NCI-H1436 treated with DMSO at 0.1 percent for 48 hours (cell line): ENCODE results near the gene ZFR2.

Source experiments
- DNase-seq: peaks from one replicate; lab custom pipeline; 2025; lab: John Stamatoyannopoulos, UW

ZFR2 gene

DNA sequence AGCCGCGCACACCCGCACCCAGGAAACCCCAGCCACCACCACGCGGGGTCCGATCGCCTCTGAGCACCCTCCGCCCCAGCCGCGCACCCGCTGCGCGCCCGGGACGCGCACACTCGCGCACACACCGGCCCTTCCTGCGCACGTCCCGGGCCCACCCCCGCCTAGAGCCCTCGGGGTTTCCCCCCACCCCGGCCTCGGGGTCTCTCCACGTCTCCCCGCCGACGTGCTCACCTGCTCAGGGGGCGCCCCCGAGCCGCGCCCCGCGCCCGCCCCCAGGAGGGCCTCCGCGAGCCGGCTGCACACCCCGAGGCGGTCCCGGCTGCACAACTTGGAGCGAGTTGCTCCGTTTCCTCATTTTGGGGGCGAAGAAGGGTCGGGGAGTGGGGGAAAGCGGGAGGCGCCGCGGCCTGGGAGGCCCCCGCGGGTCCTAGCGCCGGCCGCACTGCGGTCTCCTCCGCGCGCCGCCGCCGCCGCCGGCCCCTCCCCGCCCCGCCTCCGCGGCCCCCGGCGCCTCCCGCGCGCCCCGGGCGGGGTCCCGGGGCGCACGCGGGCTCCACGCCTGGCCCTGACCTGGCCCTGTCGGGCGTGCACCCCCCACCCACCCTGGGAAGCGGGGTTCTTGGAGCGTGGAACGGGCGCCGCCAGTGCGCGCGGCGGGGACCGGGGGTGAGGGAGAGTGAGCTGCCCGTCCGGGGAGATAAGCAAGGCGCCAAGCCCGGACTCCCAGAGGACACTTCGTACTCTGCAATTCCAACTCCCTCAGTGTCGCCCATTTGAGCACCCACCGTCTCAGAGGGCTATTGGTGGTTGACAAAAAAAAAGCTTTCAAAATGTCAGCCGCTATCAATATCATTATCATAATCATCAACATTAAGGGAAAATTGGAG is 82.7 kb downstream of the ZFR2 start, which contains the start of gene MATK:
Gene MATK, minus strand, starts transcription at position 444 of the 887 bp plus-strand sequence. CDS start 1,246 bp downstream, outside the sequence.
- DNase-seq: no peak

DNA sequence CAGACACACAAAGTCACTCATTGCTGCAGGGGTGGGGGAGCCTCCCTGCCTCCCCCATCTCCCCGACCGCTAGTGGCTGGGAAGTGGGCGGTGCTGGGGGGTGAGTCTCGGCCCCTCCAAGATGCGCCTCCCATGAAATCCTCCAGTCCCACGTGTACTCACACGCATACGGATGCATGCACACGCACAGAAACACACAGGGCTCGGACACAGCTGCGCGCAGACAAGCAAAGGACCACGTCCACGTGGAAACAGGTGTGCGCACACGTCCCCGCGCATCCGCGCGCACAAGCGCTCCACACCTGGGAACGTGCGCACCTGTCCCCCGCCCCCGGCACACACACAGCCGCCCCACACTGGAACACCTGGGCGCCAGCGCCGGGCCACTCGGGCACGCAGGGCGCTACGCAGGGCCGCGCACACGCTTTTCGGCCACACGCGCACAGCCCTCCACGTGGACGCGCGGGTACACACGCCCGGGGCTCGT is 83.3 kb downstream of the ZFR2 start:
- no peak for DNase-seq

DNA sequence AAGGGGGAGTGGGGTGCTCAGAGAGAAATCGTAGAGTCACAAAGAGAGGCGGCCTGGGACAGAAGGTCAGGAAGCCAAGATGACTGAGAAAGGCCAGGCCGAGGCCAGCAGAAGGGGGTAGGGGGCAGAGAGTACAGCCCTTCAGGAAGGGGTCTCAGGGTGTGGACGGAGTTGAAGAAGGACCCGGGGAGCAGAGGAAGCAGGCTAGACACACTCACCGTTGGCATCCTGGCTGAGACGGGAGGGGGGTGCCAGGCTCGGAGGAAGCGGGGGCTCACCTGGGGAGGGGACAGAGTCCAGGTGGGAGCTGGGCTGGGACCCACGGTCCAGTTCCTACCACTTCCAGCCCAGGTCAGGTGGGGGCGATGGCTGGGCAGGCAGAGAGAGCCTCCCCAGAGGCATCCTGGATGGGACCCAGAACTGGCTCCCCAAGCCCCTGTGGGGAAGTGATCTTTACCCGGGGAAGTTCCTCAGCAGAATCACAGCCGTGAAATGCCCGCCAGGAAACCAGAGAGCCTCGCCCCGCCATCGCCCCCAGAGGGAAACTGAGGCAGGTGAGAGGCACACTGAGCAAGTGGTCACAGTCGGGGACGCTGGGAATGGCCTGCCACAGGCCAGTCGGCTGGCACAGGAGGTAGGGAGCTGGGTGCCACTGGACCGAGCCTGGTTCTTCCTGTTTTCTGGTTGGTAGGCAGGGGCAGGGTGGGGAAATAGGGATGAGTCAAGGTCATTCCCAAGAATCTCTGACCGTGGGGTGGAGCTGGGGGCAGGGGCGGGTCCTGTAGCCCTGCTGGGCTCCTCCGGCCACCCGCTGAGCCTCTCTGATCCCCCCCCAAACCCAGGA is 84.0 kb downstream of the ZFR2 start:
- DNase-seq: no peak

DNA sequence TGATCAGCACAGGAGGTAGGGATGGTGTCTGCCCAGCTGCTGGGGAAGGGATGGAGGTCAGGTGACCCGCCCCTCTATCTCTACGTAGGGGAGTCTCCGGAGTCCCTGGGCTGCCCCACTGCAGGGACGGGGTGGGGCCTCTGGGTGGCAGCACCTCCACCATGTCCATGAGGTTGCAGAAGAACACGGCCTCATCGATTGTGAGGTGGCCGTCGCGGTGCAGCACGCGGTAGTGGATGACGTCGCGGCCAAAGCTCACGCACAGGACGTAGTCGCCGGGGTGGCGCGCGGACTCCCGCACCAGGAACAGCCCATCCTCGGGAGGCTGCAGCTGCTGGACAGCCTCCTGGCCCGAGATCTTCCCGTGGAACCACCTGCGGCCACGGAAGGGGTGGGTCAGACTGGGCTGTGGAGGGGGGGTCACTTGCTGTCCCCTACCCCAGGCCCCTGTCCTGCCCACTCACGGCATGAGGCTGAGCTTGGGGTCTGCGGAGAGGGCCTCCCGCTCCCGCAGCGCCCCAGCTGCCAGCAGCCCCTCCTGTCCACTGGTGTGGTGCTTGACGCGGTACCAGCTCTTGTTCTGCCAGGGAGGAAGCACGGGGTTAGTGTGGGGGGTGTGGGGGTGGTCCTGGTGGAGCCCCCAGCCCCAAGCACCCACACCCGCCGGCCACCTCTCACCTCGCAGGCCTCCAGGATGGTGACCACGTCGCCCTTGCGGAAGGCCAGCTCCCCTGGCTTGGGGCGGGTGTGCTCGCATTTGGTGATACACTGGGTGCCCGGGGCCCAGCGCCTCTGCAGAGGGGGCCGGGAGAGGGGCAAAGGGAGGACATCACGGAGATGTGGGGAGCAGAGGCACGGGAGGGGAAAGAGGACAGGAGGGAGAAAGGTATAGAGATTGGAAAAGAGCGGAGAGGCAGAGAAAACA is 84.9 kb downstream of the ZFR2 start:
- DNase-seq: no peak

DNA sequence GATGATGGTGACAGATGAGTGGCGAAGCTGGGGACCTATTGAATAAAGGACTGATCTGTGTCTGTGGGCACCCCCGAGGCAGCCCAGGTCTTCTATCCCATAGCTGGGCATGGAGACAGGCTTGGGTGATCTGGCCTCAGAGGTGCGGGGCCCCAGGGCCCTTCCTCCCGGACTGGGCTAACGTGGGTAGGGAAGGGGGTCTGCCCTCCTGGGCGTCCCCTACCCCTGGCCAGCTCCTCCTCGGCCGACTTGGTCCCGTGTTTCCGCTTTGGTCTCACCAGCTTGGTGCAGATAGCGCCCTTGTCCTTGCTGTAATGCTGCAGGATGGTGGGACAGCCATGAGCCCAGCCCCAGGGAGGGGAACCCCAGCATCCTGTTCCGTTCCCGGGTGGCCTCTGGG is 85.9 kb downstream of the ZFR2 start:
- DNase-seq: no peak

DNA sequence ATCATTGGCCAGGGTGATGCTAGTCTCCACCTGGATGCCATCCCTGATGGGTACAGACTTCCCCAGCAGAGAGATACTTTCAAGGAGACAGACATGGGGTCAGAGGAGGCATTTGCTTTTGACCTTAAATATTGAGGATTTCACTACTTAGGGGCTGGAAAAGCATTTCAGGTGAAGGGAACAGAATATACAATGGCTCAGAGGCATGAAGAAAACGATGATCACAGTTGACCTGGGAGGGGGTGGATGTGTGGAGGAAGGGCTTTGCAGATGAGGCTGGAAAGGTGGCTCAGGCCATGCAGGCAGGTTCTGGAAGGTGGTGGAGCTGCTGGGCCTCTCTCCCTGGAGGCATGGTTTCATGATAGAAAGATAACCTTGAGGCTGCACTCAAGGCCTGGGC is 86.5 kb downstream of the ZFR2 start:
- no peak for DNase-seq

DNA sequence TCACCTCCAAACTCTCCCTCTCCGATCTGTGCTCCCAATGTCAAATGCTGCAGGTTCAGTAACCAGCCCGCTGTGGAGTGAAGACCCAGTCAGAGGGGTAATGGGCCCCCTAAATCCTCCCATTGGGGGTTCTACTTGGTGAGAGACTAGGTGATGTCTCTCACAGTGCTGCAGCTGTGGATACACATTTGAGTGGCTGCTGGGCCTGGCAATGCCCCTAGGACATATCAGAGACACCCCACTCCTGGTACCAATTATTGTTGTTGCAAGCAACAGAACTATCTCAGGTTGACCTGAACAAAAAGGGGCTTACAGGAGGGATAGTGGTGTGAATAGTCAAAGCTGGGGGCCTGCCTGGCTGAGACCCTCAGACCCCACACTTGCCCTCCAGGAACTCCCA is 87.2 kb downstream of the ZFR2 start:
- no peak for DNase-seq

DNA sequence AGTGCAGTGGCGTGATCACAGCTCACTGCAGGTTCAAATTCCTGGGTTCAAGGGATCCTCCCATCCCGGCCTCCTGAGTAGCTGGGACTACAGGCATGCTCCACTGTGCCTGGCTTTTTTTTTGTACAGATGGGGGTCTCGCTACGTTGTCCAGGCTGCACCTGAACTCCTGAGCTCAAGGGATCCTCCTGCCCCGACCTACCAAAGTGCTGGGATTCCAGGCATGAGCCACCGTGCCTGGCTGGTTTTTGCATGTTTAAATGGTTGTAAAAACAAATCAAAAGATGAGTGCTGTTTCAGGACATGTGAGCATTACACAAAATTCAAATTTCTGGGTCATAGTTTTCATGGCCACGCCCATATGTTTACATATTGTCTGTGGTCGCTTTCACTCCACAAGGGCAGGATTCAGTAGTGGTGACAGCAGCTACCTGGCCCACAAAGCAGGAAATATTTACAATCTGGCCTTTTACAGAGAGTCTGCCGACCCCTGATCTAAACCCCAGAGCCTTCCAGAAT is 88.0 kb downstream of the ZFR2 start:
- DNase-seq: no peak

DNA sequence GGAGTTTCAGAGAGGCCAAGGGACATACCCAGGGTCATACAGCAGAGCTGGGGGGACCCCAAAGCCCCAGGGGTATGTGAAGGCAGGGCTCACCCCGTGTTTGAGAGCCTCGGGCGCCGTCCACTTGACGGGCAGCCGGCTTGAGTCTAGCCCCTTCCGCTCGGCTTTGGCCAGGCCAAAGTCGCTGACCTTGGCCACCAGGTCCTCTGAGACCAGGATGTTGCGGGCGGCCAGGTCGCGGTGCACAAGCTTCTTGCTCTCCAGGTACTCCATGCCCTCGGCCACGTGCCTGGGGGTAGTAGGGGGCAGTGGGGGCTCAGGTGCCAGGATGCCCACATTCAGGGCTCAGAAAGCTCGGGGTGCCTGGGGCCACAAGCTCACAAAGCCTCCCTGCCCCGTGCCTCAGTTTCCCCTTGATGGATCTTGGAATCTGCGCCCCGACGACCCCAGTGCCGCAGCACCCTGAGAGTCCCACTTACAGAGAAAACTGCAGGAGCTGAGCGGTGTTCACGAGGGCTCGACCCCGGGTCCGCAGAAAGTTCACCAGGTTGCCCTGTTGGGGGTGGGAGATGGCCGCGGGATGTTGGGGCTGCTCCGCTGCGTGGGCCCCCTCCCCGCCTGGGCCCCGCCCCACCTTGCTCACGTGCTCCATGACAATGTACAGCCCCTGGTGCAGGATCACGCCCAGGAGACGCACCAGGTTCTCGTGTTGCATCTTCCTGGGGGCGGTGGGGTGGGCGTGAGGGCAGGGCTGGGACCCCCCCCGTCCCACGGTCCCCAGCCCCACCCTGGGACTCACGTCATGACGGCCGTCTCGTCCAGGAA is 89.7 kb downstream of the ZFR2 start:
- DNase-seq: no peak

DNA sequence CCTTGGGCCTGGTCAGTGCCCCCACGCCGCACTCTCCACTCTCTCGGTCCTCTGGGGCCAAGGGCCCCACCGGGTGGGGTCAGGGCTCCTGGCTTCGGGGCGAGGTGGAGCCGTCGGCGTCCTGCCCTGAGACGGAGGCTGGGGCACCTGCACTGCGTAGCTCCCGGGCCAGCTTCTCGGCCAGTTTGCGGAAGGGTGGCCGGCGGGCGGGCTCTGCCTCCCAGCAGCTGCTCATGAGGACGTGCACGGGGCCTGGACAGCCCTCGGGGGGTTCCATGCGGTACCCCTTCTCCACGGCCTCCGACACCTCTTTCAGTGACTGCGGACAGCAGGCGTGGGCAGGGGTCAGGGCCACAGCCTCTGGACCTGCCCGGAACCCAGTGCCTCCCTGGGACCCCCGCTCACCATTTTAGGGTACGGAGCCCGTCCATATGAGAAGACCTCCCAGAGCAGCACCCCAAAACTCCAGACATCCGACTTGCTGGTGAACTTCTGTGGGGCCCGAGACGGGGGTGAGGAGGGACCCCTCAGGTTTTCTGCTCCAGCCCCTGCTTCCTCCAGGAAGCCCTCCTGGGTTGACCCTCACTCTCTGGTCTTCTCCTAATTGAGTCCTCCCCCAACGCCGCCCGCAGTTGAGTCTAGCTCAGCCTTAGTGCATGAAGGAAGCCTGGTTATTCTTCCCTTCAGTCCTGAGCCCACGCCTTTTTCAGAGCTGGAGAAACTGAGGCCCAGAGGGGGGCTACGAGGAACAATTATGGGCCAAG is 90.6 kb downstream of the ZFR2 start:
- no peak for DNase-seq

DNA sequence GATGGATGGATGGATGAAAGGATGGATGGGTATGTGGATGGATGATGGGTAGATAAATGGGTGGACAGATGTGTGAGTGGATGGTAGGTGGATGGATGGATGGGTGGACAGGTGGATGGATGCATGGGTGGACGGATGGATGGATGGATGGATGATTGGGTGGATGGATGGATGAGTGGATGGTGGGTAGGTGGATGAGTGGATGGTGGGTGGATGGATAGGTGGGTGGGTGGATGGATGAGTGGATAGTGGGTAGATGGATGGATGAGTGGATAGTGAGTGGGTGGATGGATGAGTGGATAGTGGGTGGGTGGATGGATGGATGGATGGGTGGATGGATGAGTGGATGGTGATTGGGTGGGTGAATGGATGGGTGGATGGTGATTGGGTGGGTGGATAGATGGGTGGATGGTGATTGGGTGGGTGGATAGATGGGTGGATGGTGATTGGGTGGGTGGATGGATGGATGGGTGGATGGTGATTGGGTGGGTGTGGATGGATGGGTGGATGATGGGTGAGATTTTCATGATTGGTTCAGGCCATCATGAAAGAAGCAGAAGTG is 92.3 kb downstream of the ZFR2 start:
- DNase-seq: no peak

DNA sequence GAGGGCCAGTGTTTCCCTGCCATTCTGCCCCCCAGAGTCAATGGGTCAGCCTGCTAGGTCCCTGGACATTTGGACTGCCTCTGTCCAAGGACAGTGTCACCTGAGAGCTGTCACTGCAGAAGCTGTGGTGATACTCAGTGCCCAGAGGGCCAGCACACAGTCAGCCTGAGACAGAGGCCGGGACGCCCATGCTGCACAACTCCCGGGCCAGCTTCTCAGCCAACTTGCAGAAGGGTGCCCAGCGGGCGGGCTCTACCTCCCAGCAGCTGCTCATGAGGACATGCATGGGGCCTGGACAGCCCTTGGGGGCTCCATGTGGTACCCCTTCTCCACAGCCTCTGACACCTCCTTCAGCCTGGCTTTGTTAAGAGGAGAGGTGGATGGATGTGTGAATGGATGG is 93.0 kb downstream of the ZFR2 start:
- DNase-seq: no peak

DNA sequence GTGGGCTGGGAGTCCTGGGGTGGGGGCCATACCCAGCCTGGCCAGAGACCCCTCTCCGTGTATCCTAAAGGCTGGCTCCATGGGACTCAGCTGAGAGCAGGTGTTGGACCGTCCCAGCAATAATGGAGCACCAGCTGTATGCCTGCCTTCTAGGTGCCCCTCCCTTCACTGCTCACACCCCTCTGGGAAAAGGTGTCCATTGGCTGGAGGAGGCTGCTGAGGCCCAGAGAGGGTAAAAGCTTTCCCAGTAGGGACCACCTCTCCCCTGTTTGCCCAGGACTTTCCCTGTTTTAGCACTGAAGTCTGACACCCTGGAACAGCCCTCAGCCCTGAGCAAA is 93.5 kb downstream of the ZFR2 start:
- no peak for DNase-seq

DNA sequence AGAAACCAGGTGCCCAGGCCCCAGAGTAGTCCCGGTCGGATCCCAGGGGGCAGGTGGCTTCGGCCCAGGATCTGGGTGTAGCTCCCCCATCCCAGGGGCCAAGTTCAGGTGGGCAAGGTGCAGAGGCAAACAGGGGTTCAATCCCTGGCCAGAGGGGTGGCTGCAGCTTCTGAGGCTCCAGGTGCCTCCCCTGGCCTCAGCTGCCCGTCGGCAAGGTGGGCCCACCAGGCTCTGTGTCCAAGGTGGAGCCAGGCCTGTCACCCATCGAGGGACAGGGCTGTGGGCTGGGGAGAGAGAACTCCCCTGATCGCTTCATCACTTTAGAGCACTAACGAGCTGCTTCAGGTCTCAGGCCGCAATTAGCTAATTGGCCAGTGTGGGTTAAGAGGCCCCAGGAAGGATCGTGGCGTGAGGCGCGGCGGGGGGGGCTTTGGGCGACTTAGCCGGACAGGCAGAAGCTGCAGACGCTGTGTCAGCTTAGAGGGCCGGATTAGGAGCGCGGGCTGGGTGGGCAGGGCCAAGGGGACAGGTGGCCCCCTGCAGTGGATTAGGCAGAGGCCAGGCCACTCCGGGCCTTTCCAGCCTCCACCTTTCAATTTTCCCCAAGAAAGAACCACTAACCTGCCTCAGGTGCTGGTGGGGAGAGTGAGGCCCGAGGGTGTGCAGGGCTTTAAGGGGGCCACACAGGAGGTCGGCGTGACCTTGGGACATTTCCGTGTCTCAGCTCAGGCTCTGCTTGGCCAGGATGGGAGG is 94.0 kb downstream of the ZFR2 start:
- no peak for DNase-seq

DNA sequence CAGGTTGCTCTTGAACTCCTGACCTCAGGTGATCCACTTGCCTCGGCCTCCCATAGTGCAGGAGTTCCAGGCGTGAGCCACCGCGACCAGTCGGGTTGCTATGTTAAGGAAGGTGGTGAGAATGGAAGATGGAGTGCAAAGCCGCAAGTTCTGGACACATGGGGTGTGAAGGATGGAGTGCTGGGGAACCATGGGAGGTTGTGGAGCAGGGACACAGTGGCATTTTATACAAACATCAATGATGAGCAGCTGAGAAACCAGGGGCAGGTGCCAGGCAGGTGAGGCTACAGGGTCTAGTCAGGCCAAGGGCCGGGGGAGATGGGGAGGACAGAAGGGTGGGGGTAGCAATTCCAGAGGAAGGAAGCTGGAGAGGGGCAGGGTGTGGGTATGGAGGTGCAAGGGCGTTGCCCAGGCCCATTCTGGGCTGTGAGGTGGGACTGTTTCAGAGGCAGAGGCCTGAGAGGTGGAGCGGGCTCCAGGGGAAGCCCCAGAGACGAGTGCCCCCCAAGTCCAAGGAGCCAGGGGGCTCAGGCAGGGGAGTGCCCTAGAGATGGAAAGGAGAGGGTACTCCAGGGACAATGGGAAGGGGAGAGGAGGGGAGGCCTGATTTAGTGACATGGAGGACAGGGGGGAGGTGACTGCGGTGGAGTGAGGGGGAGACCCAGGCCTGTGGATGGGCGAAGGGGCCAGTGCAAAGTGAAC is 94.9 kb downstream of the ZFR2 start:
- no peak for DNase-seq

DNA sequence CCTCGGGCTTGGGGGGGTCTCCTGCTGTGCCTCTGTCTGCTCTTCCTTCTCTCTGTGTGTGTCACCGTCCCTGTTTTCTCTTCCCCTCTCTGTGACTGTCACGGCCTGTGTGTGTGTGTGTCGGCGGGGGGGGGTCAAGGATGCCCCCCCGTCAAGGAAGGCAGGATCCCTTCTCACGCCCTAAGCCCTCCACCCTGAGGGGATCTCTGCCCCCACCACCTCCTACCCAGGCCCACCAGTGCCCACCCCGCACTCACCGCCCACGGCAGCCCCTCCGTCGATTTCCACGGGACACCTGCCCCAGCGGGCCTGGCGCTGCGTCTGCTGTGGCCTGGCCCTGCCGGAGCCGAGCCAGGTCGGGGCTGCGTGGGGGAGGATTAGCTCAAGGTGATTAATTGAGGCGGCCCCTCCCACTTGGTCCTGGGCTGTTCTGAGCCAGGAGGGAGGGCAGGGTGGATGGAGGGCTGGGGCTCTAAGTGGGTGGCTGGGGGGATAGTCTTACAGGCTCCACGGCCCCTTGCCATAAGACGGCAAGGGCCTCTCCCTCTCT is 96.9 kb downstream of the ZFR2 start, which contains the start of gene RAX2:
Gene RAX2, minus strand, starts transcription at position 323 of the 550 bp plus-strand sequence. CDS start 486 bp downstream, outside the sequence.
- no peak for DNase-seq

DNA sequence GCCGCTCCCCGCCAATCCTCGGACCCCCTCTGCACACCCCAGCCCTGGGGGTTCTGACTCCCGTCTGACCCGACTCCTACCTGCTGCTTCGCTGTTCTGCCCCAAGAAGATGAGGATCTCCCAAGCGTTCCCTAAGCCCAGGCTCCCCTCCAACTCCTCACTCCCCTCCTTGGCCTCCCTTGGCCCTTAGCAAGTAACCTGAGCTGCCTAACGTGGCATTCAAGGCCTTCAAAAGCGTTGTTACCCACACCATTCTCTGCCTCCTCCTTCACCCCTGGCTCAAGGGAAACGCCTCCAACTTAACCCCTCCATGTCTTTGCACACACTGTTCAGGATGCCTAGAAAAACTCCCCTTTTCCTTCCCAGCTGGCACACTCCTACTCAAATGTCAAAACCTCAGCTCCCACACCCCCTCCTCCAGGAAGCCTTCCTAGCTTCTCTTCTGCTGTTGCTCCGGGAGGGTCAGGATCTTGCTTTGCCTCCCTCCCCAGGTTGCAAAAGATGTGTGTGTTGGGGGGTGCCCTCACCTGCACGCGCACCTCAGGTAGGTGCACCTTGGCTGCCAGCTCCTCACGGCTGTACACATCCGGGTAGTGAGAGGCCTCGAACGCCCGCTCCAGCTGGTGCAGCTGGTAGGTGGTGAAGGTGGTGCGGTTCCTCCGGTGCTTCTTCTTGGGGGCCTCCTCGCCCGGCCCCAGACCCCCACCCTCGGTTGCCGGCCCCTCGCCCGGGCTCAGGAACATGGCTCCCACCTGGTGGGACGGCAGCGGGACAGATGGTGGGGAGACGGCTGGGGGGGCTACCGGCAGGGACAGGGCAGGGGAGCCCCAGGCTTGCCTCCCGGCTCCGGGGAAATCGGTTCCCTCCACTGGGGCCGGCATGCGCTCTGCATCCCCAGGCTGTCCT is 97.6 kb downstream of the ZFR2 start:
- DNase-seq: no peak
